NCI-H146 treated with DMSO at 0.1 percent for 48 hours (cell line): Measurements from ENCODE around the gene LPP.

Experiments used
- DNase-seq: peaks from one replicate; lab custom pipeline; 2025; ENCODE audit not compliant: unreplicated experiment; lab: John Stamatoyannopoulos, UW

Gene LPP

DNA sequence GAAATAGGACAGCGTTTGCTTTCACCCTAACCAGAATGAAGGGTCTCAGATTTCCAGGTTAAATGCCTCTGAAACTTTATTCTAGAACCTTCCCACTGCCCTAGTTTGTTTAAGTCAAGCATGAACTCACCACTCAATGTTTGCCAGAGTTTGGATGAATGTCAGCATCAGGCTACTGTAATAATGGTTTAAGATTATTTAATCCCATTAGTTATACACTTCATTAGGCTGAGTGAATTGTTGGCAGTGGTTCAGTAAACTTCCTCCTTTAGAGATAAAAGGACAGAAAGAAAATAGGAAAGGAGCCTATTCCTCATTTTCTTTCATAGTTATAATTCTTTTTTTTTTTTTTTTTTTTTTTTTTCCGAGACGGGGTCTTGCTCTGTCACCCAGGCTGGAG, 615.9 kb downstream of the LPP start:
- DNase-seq, result no peak

DNA sequence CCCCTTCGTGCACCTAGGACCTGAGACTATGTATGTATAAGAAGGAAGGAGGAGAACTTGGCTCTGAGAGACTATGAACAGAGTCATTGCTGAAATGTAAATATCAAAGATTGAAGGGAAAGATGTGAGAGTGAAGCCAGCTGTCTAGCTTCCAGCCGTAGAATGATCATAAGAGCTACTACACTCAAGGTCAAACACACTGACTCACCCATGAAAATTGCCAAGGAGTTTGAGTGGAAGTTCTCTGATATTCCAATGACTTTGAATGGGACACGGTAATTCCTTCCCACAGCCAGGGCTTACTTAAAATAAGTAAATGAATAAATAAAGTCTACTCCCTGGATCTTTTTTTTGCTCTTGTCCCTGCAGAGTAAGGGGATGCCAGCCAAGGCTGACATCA, 618.9 kb downstream of the LPP start:
- no peak for DNase-seq

DNA sequence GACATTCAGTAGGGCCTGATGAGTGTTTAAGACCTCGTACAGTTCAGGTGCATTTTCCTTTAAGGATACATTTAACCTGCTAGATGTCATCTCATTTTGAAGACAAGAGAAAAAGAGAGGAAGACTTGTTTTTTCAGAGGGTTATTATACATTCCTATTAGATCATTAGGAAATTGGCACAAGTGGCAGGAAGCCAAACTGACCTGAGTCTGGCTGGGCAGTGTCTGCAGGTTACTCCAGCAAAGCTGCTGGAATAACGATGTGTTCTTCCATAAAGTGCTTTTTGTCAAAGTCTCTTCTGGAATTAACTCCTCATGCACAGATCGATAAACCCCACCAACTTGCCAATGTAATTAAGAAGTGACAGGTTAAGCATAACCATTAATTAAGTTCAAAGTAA, 621.5 kb downstream of the LPP start:
- DNase-seq, result no peak

DNA sequence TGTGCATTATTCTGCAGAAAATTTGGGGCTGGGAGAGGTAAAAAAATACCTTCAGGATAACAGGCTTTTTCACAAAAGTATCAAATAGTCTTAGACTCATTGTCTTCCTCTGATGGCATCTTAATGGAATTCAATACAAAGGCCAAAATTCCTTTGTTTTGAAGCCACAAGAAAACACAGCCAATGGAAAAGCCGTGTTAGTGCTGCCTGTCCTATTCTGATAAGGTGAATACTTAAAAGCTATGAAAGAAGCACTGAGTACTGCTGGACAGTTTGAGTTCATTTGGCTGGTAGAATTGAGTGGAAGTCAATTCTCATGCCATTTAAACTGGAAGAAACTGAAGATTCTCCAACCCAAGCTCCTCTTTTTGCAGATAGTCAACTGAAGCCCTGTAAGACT, 622.5 kb downstream of the LPP start:
- no peak for DNase-seq

DNA sequence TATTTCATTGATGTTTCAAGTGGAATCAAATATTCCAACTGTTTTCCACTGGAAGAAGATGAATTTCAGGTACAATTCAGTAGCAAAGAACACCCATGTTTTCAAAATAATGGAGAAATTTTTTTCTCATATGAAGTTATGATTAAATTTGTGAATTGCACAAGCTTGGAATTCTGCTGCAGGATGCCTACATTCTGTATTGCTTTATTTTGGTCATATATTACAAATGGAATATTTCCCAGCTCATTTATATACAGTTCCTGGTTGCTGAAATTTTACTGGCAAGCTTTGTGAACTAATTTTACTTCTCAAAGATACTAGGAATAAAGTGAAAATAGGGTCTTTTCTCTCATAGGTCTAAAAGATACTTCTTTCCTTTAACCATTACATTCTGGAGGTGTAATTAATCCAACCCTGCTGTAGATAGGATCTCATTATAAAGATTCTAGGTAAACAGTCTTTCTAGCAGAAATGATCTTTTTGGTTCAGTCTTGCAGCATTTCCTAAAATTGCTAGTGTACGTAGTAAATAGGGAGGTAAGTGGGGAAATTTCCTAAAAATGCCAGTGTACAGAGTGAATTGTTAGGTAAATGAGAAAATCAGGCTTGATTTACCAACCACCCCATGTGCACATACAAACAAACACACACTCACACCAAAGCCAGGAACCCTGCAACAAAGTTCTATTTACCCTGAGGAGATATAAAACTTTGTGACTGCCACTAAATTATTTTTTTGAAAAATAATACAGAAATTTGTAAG, 624.3 kb downstream of the LPP start:
- no peak for DNase-seq

DNA sequence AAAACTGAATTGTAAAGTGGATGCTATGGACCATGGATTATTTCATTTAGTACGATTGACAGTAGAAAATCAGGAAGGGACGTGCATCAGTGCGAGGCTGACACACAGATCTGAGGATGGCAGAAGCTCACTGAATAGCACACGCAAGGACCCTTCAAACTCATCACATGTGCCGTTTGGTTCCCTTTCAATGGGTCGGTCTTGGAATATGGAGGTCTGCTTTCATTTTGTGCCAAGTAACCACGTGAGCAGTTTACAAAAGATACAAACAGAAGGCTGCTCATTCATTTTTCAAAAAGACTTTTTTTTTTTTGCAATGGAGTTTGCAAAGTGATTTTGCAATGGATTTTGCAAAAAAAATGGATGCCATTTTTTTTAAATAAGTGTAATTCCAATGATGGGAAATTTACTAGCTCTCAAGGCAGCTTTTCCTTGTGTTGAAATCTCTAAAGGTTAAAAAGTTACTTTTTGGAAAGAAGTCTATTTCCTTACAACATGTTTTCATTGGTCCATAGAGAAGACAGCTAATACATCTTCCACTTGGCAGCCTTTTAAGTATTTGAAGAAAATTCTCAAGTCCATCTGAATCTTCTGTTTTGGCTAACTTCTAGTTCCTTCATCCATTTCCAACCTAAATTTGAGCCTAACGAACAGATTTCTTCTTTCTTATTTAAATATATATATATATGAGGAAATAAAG, 625.5 kb downstream of the LPP start:
- no peak for DNase-seq

DNA sequence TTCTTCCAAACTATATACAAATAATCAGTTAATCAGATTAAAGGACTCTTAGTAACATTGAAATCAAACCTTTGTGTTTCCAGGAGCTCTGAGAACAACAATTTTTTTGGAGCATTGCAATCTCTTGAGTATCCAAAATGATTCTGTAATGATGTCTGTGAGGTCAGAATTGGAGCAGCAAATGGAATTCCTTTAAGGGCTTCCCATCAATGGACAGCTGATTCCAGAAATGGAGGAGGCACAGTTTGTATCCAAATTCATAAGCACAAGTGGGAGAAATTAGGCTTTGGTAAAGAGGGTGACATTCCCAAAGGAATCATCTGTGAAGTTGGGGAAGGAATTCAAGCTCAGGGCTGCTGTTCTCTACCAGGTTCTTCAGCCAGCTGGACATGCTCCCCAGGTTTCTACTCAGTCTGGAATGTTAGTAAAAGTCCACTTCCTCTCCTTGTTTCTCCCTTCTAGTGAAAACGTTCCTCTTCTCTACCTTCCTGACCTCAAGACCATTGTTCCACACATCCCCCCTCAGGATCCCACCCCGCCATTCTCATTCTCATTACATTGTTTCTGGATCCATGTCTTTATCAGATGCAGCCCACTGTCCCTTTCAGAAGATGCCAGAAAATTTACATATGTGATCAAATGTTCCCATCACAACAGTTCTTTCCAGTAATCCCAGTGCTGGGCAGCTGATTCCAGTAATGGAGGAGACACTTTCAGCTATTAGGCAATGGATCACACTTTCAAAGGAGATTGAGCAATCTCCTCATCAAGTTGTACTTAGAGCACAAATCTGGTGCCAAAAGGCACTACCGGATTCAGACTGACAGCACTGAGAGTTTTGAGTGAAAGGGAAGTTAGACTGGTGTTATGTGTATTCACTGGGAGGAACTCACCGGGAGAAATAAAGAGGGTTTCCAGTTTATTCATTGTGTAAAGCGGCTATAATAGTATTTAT, 626.5 kb downstream of the LPP start:
- no peak for DNase-seq

GRCh38 chr3:188782613-188783124, 628.7 kb downstream of the LPP start:
- no peak for DNase-seq

- DNase-seq, result no peak
Observed at GRCh38 chr3:188786424-188786823, 632.5 kb downstream of the LPP start.

DNA sequence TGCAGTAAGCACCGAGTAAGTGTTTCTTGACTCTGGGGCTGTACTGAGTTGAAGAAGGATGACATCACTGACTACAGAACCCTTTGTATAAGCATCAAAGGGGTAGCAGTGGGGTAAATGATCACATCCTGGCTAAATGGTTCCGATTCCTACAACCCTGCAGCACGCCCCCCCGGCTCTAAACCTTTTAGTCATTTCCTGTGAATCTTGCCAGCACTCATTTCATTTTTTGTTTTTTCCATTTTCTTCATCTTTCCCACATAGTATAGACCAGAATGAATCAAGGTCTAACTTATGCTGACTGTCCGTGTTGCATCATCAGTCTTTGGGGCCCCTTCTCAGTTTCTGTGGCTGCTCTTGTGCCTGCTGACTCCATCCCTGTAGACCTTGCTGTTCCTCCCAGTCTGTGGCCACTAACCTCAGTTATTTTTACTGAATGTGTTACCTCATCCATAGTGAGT, 634.7 kb downstream of the LPP start:
- no peak for DNase-seq

- no peak for DNase-seq
Observed at GRCh38 chr3:188789251-188789650, 635.3 kb downstream of the LPP start.

DNA sequence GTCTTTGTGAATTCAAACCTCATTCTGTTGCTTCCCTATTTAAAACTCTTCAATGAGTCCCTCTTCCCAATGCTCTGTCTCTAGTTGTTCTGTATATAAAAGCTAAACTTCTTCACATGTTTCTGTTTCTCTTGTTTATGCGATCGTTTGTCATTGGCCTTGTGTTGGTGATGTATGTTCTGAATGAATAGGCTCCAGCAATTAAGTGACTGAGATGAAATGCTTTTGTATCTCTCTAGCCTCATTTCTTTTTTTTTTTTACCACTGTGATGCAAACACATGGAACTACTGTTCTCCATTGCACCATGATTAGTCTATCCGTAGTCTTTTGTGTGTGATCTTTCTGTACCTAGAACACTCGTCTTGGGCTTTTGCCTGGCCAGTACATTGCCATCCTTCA, 637.4 kb downstream of the LPP start:
- no peak for DNase-seq

DNA sequence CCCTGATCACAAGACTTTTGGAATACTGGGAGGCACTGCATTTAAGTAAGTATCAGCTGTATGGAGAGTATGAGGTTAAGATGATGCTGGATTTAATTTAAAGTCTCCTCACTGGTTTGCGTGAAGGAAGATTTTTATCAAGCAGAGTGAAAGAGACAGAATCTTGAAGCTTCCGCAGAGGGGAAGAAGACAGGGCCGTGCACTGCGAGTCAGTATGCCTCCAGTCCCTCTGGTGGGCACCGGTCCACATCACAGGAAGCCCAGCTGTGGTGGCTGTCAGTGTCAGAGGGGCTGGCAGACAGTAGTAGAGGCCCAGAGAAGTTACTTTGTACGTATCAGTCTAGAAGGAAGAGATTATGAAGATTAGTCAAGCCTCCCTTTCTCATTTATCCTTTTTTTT, 638.8 kb downstream of the LPP start:
- no peak for DNase-seq

- DNase-seq, result no peak
Observed at GRCh38 chr3:188796122-188796631, 642.2 kb downstream of the LPP start.

DNA sequence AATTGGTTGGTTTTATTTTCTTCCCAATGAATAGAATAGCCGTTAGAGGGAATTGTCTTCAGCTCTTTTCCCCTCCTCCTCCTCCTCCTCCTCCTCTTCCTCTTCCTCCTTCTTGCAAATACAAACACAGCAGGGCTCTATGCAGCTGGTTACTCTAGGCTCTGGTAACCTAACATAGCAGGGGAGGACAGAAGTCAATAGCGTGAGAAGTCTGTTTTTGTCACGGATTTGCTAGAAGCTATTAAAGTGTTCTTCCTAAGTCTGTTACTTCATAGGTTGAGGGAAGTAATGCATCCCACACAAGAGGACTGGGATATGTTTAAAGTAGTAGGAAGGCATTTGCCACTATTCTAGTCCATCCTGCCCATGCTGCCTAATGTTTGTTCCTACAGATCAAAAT, 643.1 kb downstream of the LPP start:
- DNase-seq, result no peak

DNA sequence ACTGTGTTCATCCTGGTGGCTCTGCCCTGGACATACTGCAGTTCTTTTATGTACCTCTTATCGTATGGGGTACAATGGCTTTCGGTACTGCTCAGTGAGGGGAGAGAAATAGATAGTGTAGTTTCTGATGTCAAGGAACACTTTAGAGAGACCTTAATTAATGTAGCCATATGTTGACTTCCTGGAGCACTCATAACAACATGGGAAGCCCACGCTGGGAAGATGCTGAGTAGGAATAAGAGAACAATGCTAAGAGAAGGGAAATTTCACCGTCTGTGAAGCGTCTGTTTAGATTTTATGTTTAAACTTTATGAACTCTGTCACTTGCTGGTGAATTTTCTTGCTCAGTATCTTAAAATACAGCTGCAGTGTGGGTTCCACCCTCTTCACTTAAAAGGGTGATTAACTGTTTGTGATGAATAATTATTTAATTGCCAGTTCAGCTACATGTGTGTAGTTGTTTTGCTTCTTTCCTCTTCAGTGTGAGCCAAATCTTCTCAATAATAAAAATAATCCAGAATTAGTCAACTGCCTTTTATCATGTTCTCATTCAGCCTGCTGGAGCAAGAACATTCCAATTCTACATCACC, 644.7 kb downstream of the LPP start:
- no peak for DNase-seq

GRCh38 chr3:188801393-188801792, 647.4 kb downstream of the LPP start:
- DNase-seq, result no peak

GRCh38 chr3:188802645-188803044, 648.7 kb downstream of the LPP start:
- no peak for DNase-seq

GRCh38 chr3:188807006-188807405, 653.0 kb downstream of the LPP start:
- no peak for DNase-seq

DNA sequence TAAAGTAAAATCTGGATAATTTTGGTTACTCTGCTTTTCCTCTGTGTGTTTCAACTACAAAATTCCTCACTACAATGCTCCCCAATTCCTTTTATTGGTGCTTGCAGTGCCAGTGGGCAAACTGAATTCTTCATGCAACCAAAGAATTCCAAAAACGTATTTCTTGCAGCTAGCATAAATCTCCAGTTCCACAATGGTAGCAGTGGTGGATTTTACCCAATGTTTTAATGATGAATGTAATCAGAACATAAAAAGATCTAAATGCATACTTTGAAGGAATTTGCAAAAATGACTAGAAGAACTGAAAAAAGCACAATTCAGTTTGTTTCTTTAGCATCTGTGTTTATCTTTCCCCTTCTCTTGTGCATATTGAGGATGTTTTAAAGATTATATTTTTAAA, 658.2 kb downstream of the LPP start:
- DNase-seq, result no peak

DNA sequence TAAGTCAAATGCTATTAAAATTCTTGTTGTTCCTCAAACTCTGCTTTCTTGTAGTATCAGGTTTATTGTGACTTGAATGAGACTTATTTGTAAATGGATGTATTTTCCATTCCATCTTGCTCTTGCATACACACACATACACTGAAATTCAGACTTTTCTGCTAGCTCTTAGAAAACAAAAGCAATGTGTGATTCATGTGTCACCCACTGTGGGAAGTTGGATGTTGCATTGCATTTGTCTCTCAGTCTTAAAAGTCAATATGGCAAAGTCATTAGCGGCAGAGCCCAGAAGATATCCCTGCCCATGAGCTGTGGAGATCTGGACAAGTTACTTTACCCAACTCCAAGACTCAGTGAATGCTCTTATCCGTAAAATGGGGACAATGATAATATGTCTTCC, 660.6 kb downstream of the LPP start:
- DNase-seq, result no peak
